GM06990 (cell line): Measurements from ENCODE around the gene TAS2R50.
"Not testable (repeated sequence)": the region's sequence is repeated elsewhere in the genome, so short reads cannot be mapped to it uniquely, and the experiment has no call there.

Experiments
- DNase-seq: peaks from one replicate; pipeline ENCODE4 v3.0.0-alpha.2; 2011; ENCODE audit not compliant: insufficient read length; ENCODE audit errors: extremely low read depth
- H3K27me3 ChIP-seq: replicated peaks from 2 replicates; pipeline ENCODE4 v1.6.0; 2011; ENCODE audit warnings: low read length; ENCODE audit not compliant: control insufficient read depth, insufficient read depth
- H3K36me3 ChIP-seq: 2 replicates; pipeline ENCODE4 v1.5.1; 2011; ENCODE audit warnings: low read length; ENCODE audit not compliant: control insufficient read depth, insufficient read depth
- H3K4me3 ChIP-seq: replicated peaks from 2 replicates; pipeline ENCODE4 v1.5.1; 2011; ENCODE audit warnings: low read depth, mild to moderate bottlenecking, control low read depth, low read length
- CTCF ChIP-seq: IDR thresholded peaks from 2 replicates; pipeline ENCODE4 v1.5.1; 2011; ENCODE audit warnings: low read length, control low read depth, mild to moderate bottlenecking, inconsistent platforms; ENCODE audit not compliant: insufficient read depth, poor library complexity, severe bottlenecking

The TAS2R50 gene

GRCh38 chr12:10986812-10987211, at the start of gene TAS2R50:
Gene TAS2R50, minus strand, starts transcription at chr12:10986912. Its CDS starts 52 bp downstream, at chr12:10986860.
- Histone ChIP-seq H3K27me3 (no peaks in the 10 kb centered on the region), H3K36me3 (no peaks in the 10 kb centered on the region), H3K4me3 (no peak within 1 kb of the TSS)
- no peak for DNase-seq
- no peak for TF ChIP-seq CTCF

GRCh38 chr12:11033959-11034358, 47.2 kb upstream of the TAS2R50 start:
- not testable (repeated sequence) for H3K36me3 ChIP-seq, H3K4me3 ChIP-seq, H3K27me3 ChIP-seq, DNase-seq

GRCh38 chr12:11031307-11031706, 44.6 kb upstream of the TAS2R50 start, which contains the start of gene TAS2R31:
Gene TAS2R31, minus strand, starts transcription at chr12:11031407. Its CDS starts 72 bp downstream, at chr12:11031335.
- Histone ChIP-seq H3K4me3 (no peak within 1 kb of the TSS), H3K36me3 (0 out of 2 replicates have a peak, but pooled peaks cover 2% of the 10 kb centered on the region), H3K27me3 (no peaks in the 10 kb centered on the region)
- TF ChIP-seq CTCF, result no peak
- no peak for DNase-seq

GRCh38 chr12:11026118-11026517, 39.4 kb upstream of the TAS2R50 start:
- TF ChIP-seq CTCF, result no peak
- H3K4me3 ChIP-seq, result no peak overlapping the region
- H3K36me3 ChIP-seq, result 0 out of 2 replicates have a peak, but pooled peaks cover 2% of the 10 kb centered on the region
- DNase-seq, result no peak
- H3K27me3 ChIP-seq, result no peaks in the 10 kb centered on the region

- Histone ChIP-seq H3K36me3 (0 out of 2 replicates have a peak, but pooled peaks cover 2% of the 10 kb centered on the region), H3K27me3 (no peaks in the 10 kb centered on the region), H3K4me3 (no peak overlapping the region)
- TF ChIP-seq CTCF, result no peak
- DNase-seq, result no peak
Measured at GRCh38 chr12:11023387-11023786, 36.7 kb upstream of the TAS2R50 start.

GRCh38 chr12:11022520-11022919, 35.8 kb upstream of the TAS2R50 start, which contains the start of gene TAS2R19:
Gene TAS2R19, minus strand, starts transcription at chr12:11022620. Its CDS starts 49 bp downstream, at chr12:11022571.
- H3K36me3 ChIP-seq, result no peaks in the 10 kb centered on the region
- TF ChIP-seq CTCF, result no peak
- no peak for DNase-seq
- no peak within 1 kb of the TSS for H3K4me3 ChIP-seq
- no peaks in the 10 kb centered on the region for H3K27me3 ChIP-seq
